ENCODE measurements around the gene SPATA13.
A peak's percentile ranks its signal among the peaks of the same experiment; 100 is the strongest.
"Not testable (repeated sequence)": the region's sequence is repeated elsewhere in the genome, so short reads cannot be mapped to it uniquely, and the experiment has no call there.

SPATA13 gene

GRCh38 chr13:24160458-24161009 lies at the start of gene SPATA13:
TSS of gene SPATA13 (plus strand) at chr13:24160720. CDS start at chr13:24222930, 62,210 bp downstream.
- DNase-seq (ENCODE audit: low read depth in 3 of 3, low spot score in 1 of 3): peak; percentile 87 to 95 (median 89)

DNA sequence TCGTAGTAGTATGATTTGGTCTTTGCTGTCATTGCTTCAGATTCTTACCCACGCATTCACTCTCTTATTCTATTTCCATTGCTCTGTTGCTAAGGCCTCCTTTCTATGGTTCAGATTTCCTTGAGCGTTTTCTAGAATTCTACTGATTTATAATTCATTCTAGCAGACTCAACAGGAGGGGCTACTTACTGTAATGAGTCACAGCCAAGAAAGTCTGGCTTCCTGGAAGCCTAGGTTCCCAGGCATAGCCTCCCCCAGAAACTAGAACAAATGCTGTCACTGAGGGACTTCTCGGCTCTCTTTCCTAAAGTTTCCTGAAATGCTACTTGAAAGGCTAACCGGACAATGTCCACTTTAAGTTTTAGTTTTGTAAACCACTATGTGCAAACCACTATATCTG lies 47.7 kb upstream of the SPATA13 start:
- no peak for DNase-seq (ENCODE audit: low read depth in 3 of 3, low spot score in 1 of 3)

- no peak for DNase-seq (ENCODE audit: low read depth in 3 of 3, low spot score in 1 of 3)
These were observed 44.8 kb upstream of the SPATA13 start for GRCh38 chr13:24115671-24116070.

DNA sequence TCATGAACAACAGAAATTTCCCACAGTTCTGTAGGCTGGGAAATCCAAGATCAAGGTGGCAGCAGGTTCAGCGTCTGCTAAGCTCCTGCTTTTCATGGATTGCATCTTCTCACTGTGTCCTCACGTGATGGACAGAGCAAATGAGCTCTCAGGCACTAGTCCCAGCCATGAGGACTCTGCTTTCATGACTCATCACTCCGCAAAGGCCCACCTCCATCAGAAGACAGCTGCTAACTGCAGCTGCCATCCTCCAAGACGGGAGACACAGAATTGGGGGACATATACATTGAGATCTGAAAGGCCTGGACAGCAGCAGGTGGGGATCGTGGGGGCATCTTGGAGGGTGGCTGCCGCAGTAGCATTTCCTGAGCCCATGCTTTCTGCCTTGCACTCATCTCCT lies 44.4 kb upstream of the SPATA13 start:
- no peak for DNase-seq (ENCODE audit: low read depth in 3 of 3, low spot score in 1 of 3)

- no peak for DNase-seq (ENCODE audit: low read depth in 3 of 3, low spot score in 1 of 3)
These were observed 41.9 kb upstream of the SPATA13 start for GRCh38 chr13:24118576-24118975.

DNA sequence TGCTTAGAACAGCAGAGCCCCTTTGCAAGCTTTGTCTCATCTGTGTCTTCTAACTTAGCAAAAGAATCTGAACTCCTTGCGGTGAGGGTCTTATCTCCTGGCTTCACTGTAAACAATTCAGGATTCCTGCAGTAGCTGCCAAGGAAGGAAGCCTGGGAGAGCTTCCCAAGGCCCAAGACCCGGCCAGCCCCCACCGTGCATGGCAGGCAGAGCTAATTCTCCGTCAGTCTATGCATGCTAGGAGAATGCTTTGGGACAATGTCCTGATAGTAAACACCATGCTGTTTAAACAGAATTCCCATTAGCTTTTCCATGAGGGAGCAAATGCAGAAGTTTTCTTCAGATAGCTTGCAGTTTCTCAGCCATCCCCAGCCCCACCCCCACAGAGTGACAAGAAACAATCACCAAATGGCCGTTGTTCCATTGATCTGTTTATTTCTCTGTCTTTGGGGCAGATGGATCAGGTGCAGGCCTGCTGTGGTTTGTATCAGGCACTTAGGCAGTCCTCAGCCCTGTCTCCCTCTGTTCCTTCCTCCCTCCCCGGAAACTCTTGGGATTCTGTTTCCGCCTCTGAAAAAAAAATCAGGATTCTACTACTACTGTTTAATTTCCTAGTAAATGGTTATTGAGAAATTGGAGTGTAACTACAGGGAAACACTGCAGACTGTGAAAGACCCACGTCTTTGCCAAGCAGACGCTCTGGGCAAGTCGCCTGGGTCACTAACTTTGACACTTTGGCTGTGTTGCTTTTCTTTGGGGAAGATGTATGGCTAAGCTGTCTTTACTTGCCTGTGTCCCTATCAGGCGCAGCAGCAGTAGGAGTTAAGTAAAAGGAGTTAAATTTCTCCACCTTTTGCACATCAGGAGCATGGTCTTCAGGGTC lies 40.7 kb upstream of the SPATA13 start:
- DNase-seq (ENCODE audit: low read depth in 3 of 3, low spot score in 1 of 3): no peak

DNA sequence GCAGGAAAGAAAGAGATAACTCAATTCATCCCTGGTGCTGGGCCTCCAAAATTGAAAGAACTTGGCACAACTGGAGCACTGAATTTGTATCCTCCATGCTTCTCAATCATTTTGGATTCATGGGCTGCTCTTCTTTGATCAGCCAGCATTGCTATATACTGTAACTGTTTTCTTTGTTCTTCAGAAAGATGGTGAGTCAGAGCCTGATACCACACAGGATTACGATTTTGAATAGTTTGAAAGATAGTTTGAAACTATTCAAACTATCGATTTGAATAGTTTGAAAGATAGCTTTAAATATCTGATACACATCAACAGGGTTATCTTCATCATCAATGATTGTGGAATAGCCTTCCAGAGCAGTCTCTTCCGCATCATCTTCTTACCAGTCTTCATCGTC lies 38.5 kb upstream of the SPATA13 start:
- not testable (repeated sequence) for DNase-seq (ENCODE audit: low read depth in 3 of 3, low spot score in 1 of 3)

DNA sequence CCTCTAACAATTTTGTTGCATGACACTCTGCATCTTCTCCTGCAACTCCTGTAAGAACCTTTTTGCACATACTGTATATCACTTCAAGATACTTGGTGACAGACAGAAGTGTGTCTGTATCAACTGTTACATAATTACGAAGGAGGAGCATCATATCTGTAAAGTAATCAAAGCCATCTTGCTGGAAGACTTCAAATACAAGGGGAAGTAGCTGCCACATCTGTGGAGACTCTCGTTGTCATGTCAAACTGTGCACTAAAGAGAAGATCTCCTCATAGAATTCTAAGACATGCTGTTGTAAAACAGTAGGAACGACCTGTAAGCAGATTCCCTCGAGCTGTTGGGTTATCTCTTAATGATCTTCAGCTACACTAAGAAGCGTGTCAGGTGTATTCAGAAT lies 38.0 kb upstream of the SPATA13 start:
- no peak for DNase-seq (ENCODE audit: low read depth in 3 of 3, low spot score in 1 of 3)

DNA sequence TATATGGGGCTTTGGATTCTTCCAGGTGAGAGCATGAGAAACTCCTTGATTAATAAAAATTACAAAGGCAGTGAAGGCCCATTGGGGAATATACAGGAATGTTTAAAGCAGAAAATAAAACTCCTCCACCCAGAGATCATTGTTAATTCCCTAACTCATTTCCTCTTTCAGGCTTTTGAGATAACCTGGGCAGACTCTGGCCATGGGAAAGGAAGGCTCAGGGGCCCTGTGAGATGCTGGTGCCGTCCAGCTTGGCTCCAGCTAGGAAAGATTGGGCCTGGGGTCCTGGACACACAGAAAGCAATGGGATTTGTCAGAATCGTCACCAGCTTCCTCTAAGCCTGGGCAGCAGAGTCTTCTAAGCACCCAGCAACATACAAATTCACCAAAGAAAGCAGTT lies 36.8 kb upstream of the SPATA13 start:
- DNase-seq (ENCODE audit: low read depth in 3 of 3, low spot score in 1 of 3): no peak

DNA sequence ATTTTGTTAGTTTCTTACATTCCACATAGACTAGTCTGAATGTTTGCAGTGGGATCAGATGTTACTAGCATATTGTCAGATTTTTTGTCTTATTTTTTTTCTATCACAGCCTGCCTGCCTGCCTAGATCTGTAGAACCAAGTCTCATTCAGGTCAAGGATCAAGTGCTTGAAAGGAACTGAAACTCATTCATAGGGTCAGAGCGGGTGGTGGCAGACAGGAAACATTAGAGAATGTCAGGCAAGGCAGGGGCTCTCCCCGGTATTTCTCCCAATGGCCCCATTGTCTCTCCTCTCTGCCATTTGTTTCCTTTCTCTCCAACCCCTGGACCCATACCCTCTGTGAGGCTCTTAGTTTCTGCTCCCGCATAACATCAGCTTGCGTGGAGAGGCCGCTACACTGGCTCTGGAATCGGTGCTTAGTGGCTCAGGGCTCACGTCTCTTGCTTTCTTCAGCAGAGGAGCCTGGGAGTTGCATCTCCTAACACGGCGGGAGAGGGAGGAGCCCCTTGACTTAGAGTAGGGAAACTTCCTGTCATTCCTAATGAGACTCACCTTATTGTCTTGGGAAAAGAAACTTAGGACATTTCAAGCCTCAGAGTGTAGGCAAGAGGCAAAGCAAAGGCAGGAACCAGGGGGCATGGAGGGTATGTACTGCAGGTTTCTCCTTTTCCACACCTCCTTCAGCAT lies 35.6 kb upstream of the SPATA13 start:
- no peak for DNase-seq (ENCODE audit: low read depth in 3 of 3, low spot score in 1 of 3)

DNA sequence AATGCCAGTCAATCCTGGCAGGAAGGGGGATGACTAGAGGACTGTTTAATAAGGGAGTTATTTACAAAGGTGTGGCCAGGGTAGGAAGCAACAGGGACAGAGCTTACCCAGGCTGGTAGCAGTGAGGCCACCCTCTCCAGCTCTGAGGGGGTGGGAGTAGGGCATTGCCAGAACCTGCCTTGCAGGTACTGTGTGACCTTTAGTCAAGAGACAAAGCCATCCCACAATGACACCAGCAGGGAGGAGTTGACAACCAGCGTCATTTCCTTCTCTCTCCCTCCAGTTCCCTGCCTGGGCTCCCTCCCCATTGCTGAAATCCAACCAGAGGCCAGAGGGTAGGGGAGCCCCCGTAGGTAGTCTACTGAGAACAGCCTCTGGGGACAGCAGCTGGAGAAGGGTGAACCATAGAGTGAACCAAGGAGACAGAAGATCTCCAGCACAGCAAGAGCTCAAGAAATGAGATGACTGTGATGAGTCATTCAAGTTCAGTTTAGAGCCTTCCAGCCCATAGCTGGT lies 33.3 kb upstream of the SPATA13 start:
- no peak for DNase-seq (ENCODE audit: low read depth in 3 of 3, low spot score in 1 of 3)

- DNase-seq (ENCODE audit: low read depth in 3 of 3, low spot score in 1 of 3): no peak
These were observed 32.4 kb upstream of the SPATA13 start for GRCh38 chr13:24128112-24128511.

DNA sequence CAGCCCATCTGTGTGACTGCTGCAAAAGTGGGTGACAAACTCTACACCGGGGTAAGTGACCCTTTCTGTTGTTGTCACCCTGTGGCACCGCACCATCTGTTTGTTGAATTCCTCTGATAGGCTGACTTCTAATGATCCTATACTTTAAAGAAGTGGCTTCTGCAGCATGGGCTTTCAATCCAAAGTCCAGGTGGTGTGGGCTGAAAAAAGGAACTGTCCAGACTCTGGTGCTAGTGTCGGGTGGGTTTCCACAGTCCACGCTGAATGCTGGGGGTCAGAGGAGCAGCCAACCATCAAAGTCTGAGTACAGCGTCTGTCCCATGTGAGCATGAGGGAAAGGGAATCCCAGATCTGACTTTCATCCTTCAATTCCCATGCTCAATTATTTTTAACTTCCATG lies 31.6 kb upstream of the SPATA13 start:
- DNase-seq (ENCODE audit: low read depth in 3 of 3, low spot score in 1 of 3): no peak

GRCh38 chr13:24129914-24130774 lies 30.4 kb upstream of the SPATA13 start:
- no peak for DNase-seq (ENCODE audit: low read depth in 3 of 3, low spot score in 1 of 3)

DNA sequence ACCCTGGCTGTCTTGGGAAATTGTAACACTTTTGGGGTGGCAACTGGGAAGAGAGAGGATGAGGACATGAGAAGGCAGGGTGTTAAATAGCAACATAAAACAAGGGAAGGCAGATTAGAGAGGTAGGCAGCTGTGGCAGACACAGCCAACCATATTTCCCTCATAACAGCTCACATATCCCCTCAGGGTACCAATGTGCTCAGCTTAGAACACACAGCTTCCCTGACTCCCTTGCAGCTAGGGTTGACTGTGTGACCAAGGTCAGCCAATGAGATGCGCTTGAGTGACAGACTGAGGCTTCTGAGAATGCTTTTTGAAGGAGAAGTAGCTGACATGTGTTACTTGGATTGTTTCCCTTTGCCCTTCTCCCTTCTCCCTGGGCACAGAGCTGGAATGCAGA lies 28.8 kb upstream of the SPATA13 start:
- DNase-seq (ENCODE audit: low read depth in 3 of 3, low spot score in 1 of 3): no peak

DNA sequence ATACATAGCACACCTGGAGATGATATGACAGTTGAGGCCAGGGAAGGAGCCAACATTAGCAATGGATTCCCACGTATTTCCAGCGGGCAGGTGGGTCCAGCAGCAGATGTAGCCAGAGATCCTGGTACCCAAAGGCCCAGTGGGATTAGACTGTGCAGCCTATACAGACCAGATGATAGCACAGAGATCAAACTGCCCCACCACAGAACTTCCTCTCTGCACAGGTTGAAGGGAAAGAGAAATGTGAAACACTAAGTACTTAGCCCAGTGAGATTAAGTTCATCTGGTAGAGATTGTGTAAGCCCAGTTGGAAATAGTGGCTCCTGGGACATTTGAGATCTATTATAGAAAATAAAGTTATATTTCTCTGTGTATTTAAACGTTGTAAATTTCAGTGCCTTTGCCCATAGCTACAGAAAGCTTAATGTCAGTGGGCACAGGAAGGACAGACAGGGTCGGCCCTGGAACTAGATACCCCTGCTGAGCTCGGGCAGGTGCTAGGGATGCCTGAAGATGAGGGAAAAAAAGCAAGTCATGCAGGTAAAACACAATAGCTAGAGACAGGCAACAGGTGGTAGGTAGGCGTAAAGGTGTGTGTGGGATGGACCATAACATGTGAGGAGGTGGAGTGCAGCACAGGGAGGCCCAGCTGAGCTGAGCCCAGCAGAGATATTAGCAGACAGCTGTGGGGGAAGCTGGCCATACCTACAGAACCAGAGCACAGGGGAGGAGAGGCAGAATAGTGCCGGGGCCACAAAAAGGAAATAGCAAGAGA lies 27.3 kb upstream of the SPATA13 start:
- DNase-seq (ENCODE audit: low read depth in 3 of 3, low spot score in 1 of 3): no peak

DNA sequence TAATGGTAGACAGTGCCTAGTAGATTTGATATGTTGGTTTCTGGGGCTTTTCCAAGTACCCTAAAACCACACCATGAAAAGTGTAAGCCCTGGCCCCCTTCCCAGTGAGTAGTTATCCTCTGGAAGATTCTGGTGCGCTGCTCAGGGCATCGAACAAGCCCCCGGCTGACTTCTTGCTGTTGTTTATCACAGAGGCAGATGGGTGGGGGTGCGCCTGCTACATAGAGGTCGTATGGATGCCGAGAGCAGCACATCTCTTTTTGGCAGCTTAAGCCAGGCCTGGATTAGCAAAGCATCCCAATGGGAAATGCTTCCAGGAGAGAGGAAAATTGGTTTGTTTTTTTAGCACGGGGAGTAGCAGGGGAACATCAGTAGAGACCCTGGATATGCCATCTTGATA lies 26.3 kb upstream of the SPATA13 start:
- DNase-seq (ENCODE audit: low read depth in 3 of 3, low spot score in 1 of 3): no peak

- DNase-seq (ENCODE audit: low read depth in 3 of 3, low spot score in 1 of 3): no peak
These were observed 25.8 kb upstream of the SPATA13 start for GRCh38 chr13:24134757-24135156.

DNA sequence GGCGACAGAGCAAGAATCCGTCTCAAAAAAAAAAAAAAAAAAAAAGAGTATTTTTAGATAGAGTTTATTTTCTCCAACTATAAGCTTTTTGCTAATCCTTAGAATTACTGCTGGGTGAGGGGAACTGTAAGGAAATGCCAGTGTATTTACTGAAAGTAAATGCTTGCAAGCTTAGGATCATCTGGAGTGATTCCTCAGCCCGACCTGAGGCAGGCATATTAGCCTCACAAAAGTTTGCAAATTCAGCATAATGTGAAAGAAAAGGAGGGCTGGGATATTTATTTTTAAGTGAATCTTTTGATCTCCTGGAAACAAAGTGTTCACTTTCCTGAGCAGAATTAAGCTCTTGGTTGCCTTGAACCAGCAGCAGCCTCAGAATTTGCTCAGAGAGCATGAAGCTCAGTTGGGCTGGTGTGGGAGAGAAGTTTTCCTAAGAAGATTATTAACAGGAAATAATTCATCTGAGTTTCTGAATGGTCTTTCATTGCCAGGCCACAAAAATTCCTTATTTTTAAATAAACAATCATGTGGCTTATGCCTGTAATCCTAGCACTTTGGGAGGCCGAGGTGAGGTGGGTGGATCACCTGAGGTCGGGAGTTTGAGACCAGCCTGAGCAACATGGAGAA lies 24.7 kb upstream of the SPATA13 start:
- DNase-seq (ENCODE audit: low read depth in 3 of 3, low spot score in 1 of 3): no peak

DNA sequence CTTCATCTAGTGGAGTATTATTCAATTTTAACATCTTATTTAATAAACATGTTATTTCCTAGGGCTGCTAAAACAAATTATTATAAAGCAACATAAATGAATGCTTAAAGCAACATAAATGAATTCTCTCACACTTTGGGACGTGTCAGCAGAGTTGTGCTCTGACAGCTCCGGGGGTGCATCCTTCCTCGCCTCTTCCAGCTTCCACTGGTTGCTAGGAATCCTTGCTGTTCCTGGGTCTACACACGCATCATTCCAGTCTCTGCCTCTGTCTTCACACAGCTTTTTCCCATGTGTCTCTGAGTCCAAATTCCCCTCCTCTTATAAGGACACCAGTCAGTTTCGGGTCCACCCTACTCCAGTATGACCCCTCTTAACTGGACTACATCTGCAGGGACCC lies 21.6 kb upstream of the SPATA13 start:
- no peak for DNase-seq (ENCODE audit: low read depth in 3 of 3, low spot score in 1 of 3)
